Smooth muscle cell of the brain vasculature (primary cell): ENCODE measurements around the gene CACNA1B.
"Not testable (repeated sequence)": the region's sequence is repeated elsewhere in the genome, so short reads cannot be mapped to it uniquely, and the experiment has no call there.

Source experiments
- DNase-seq: peaks from one replicate; pipeline ENCODE4 v3.0.0-alpha.2; 2012; ENCODE audit warnings: low read depth, low spot score

The CACNA1B gene

GRCh38 chr9:138095813-138096518, 218.4 kb downstream of the CACNA1B start:
- no peak for DNase-seq

DNA sequence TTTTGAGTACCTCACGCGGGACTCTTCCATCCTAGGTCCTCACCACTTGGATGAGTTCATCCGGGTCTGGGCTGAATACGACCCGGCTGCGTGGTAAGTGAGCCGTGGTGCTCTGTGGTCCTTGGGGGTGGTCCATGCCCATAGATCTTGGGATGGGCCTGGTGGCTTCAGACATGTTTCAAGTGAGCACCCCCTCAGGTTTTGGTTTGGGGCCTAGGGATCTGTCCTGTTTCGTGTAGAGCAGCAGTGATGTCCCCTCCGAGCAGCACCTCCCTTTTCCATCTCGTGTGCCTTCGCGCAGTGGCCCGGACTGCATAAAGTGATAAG, 218.9 kb downstream of the CACNA1B start:
- DNase-seq: no peak

- DNase-seq: no peak
Measured at GRCh38 chr9:138097501-138097991, 220.0 kb downstream of the CACNA1B start.

DNA sequence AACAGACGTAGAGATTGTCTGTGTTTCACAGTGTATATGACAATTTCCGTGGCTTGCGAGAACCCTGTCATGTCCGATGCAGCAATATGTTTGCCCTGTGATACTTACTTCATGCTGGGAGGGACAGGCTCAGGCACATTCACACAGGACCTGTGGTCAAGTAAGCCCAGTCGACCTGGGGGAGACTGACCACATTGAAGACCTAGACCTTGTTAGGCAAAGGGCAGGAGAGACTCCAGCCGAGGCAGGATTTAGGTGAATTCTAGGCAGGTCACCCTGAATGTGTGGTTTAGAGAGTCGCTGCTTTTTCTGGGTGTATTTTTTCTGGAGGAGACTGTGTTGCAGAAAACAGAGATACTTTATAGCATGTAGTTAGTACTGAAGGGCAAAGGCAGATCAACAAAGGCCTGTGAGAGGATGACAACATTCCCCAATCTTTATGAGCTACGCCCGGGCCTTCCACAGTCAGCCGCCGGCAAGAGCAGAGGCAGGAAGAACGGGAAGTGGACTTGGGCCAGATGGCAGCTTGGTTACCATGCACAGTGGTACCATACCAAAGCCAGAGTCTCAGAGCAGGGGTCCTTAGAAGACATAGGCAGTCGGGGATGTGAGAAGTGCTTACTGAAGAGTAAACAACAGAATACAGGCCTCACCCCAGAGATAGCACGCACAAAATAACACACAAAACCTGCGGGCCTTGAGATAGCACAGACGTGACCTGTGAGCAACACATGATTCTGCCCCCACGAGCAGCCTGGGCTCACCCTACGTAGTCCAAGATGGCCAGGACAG, 220.7 kb downstream of the CACNA1B start:
- DNase-seq: no peak

DNA sequence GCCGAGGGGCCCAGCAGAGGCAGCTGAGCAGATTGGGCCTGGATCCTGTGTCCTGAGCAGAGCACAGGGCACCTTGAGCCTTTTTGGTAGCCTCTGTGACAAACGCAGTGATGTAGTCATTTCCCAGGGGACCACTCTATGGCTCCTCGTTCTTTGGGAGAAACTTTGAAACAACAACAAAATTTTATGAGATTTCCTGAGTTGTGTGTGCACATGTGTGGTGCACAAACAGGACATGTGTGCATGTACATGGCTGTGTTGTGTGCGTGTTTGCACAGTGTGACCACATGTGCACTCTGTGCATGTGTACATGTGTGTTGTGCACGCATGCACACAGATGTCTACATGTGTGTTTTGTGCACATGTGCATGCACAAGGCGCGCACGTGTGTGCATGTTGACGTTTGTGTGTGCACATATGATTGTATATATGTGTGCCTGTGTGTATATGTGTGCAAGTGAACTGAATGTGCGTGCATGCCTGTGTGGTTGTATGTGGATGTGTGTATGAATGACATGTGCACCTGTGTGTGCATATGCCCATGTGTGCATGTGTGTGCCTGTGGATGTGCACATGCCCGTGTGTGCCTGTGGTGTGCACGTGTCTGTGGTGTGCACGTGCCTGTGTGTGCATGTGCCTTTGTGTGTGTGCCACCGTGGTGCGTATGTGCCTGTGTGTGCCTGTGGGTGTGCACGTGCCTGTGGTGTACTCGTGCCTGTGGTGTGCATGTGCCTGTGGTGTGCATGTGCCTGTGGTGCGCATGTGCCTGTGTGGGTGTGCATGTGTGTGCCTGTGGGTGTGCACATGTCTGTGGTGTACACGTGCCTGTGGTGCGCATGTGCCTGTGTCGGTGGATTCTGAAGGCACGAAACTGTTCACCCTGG, 221.6 kb downstream of the CACNA1B start:
- DNase-seq: no peak

GRCh38 chr9:138099803-138100598, 222.4 kb downstream of the CACNA1B start:
- no peak for DNase-seq

DNA sequence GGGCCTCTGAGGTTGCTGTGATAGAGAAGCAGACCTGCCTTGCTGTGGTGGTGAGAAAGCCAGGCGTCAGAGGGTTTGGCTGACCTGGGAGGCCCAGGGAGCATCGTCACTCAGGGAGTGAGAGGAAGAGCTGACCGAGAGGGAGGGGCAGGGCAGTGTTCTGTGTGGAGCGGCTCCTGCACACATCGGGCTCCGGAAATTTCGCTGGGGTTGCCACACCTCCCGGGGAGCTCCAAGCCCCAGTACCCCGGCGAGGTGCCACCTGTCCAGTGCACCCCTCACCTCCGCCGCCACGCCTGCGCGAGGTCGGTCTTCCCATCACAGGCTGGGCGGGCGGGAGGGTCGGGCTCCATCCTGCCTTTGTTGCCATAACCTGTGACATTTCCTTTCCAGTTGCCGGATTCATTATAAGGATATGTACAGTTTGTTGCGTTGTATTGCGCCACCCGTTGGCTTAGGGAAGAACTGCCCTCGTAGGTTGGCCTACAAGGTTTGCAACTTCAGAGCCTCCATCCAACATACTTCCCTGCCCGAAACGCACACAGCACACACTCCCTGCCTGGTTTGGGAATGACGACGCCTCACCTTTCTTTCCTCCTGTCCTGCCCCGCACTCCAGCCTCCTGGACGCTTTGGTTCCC, 223.2 kb downstream of the CACNA1B start:
- no peak for DNase-seq

DNA sequence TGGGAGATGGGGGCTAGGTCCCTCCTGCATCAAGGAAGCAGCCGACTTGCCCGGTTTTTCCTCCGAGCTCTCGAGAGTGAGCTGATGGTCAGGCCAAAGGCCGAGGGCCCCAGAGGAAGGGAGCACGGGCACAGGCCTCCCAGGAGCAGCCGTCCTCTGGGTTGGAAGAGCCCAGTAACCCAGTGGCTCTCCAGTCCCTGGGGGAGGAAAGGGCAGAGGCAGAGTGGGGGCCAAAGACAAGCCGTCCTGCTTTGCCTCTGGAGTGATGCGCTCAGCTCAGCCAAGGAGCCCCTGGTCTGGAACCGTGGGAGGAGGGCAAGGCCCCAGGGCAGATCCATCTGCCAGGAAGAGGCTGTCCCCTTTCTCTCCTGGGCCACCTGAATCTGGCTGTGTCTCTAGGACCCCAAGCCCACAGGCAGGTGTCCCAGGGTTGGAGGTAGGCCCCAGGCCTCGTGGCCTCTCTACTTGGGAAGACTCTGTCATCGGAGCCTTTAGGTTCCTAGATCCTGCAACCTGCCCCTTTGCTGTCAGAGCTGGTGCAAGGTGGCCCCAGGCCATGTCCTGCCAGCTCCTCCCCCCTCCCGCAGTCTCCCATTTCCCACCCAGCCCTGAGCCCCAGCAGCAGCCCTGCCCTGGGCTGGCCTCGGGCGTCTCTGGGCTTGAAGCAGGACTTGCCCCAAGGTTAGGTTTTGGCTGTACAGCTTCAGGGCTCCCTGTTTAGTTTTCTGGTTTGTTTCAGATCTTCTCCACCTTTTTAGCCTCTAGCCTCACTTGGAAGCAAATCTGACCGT, 224.1 kb downstream of the CACNA1B start:
- DNase-seq: no peak

DNA sequence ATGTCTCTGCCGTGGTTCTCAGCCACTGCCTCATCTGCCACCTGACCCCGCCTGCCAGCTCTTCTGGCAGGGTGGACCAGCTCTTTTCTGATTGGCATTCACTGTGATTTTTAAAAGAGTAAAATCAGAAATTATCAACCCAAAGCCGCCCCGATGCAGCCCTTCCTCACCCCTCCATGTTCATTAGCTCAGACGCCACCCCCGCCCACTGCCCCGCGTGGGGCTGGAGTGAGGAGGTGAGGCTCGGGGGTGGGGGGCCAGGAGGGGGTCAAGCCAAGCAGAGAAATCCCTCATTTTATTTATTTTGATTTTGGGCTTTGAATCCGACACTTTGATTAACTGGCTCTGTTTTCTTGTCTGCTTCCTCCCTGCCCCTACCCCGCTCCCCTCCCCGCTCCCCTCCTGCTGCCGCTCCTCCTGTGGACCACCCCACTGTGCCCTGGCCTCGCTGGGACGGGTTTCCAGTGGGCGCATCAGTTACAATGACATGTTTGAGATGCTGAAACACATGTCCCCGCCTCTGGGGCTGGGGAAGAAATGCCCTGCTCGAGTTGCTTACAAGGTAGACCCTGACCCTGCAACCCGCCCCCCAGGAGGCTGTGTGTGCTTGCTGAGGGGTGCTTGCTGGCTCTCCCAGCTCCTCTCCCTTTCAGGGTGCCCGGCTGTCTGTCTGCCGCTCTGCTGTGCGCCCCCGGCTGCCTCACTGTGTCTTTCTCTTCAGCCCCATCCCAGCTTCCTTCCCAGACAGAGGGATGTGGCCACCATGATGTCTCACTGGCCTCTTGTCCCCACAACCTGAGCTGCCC, 224.9 kb downstream of the CACNA1B start:
- DNase-seq: no peak

DNA sequence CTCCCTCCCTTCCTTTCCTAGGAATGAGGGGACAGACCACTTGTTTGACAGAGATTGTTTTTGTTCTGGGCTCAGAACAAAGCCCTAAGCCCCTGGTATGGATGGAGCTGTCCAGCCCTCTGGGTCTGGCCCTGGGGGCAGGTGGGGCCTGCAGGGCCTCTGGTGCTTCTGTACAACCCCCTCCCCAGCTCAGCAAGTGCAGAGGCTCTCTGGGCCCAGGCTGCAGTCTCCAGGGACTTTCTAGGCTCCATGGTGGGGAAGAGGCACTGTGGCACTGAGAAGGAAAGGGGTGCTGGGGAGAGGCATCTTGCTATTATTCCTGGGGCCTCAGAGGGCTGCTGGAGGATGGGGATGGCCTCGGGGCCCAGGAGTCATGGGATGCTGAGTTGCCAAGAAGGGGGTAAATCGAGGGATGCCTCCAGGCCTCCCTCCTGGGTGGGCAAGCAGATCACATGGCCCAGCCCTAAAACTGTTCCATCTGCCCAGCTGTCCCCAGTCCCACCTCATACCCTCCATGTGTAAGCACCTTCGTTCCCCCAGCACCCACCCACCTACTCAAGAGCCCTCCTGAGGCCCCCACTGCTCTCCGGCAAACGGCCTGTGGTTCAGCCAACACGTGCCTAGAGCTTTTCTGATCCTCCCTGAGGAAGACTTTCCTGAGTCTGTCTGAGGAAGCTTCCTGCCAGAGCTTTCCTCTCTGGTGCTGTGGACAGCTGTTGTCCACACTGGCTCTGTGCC, 225.7 kb downstream of the CACNA1B start:
- no peak for DNase-seq

DNA sequence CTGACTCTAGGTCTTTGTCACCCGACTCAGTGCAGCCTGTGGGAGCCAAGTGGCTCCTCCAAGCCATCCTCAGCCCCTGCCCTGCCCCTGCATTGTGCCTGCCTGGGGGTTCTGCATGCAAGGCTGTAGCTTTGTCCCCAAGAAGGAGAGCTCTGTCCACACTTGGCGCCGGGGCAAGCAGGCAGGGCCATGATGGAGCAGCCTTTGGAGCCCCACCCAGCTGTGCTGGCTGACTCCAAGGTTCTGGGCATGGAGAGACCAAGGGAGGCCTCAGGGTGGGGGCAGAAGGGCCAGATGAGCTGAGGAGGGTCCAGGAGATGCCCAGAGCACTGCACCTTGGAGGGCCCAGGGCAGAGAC, 226.2 kb downstream of the CACNA1B start:
- no peak for DNase-seq

DNA sequence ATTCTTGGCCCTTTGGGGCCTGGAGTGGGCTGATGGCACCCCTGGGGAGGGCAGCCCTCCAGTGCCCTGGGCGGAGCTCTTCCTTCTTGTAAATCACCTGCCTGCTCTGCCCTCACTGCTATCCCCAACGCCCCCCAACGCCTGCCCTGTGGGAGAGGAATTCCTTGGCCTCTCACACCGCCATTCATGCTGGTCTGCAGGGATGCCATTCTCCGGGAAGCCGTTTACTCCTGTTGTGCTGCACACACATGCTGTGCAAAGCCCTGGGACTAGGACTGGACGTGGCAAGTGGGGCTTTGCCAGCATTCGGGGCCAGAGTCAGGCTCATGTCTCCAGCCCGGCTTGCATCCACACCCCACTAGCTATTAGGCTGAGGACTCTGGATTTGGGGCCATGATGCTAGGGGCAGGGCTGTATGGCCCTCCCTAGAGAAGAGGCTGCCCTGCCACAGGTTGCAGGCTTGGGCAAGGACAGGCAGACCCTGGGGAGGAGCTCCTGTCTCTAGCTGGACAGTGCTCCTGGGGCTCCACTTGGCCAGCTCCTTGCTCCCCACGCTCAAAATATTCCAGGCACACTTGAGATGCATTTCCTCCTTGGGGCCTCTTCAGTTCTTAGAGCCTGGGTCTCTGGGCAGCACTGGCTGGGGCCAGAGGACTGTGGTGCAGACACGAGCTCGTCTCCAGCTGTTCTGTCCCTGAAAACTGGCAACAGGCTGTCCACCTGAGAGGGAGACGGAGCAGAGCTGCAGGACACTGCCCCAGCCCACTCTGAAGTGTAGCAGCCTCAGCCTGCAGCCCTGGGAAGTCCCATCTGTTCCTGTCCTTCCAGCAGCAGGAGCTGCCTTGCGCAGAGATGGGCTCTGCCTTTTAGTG, 226.9 kb downstream of the CACNA1B start:
- DNase-seq: no peak

DNA sequence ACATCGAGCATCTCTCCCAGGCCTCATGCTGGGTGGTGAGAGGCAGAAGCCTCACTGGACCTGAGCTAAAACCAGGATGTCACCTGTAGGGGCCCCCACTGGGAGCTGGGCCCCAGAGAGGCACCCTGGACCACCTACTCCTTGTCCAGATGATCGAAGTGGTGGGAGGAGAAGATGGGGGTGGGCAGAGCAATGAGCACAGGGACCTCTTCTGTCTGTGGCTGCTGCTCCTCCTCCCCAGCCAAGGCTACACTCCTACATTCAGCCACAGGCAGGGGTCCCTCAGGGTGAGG, 227.5 kb downstream of the CACNA1B start:
- DNase-seq: no peak

- no peak for DNase-seq
Measured at GRCh38 chr9:138105561-138106505, 228.3 kb downstream of the CACNA1B start.

GRCh38 chr9:138107039-138107438, 229.5 kb downstream of the CACNA1B start:
- not testable (repeated sequence) for DNase-seq

DNA sequence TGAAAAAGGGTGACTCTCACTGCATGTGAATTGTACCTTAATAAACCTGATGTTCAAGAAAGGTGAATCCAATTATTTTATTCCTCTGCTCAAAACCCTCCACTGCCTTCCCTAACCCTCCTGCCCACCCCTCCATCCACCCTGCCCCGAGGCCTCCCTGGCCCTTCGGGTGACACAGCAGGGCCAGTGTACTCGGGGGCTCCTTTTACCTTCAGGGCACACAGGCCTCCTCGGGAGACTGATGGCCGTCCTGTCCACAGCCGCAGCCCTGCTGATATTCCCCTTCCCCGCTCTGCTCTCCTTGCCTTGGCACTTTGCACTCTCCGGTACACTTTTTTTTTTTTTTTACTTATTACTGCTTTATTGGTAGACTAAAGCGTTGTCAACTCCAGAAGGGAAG, 234.0 kb downstream of the CACNA1B start:
- no peak for DNase-seq
